SU-DHL-6 (cell line): ENCODE measurements around the gene DSEL.

ENCODE experiments used
- EZH2phosphoT487 ChIP-seq: fragments of 200-600 bp; sonication (generic), shearing (Covaris generic); conservative IDR thresholded peaks from 2 replicates; pipeline ENCODE4 v1.6.1; 2018; ENCODE audit warnings: mild to moderate bottlenecking, antibody characterized with exemption, low read length, moderate library complexity, mixed read lengths
- TF ChIP-seq, protein P1 (sequence below): fragments of 200-600 bp; sonication (generic); IDR thresholded peaks from one replicate; pipeline ENCODE4 v1.5.1; 2017; ENCODE audit warnings: antibody characterized with exemption, mild to moderate bottlenecking, low read length, moderate library complexity; ENCODE audit not compliant: insufficient read depth, poor library complexity, severe bottlenecking

DNA sequence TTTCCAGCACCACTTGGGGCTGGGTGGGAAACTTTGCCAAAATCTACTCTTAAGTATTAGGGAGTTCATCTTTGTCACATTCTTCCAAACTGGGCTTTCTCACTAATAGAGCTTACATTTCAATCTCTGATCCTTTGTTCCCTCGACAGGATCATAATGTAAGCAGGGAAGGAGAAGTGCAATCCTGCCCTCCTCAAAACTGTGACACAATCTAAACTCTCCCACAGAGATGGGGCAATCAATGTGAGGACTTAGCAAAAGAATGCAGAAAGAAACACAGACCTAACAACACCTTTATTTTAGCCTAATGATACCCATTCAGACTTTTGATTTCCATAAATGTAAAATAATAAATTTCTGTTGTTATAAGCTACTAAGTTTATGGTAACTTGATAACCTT is 40.8 kb downstream of the DSEL start:
- TF ChIP-seq, protein P1, sequence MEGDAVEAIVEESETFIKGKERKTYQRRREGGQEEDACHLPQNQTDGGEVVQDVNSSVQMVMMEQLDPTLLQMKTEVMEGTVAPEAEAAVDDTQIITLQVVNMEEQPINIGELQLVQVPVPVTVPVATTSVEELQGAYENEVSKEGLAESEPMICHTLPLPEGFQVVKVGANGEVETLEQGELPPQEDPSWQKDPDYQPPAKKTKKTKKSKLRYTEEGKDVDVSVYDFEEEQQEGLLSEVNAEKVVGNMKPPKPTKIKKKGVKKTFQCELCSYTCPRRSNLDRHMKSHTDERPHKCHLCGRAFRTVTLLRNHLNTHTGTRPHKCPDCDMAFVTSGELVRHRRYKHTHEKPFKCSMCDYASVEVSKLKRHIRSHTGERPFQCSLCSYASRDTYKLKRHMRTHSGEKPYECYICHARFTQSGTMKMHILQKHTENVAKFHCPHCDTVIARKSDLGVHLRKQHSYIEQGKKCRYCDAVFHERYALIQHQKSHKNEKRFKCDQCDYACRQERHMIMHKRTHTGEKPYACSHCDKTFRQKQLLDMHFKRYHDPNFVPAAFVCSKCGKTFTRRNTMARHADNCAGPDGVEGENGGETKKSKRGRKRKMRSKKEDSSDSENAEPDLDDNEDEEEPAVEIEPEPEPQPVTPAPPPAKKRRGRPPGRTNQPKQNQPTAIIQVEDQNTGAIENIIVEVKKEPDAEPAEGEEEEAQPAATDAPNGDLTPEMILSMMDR, result no peak
- no peak for TF ChIP-seq EZH2phosphoT487
